ENCODE measurements around the gene MTHFD1.

The MTHFD1 gene

GRCh38 chr14:64447876-64448670, 59.9 kb downstream of the MTHFD1 start:
- DNase-seq (ENCODE audit: low spot score): no peak

GRCh38 chr14:64450255-64450654, 62.1 kb downstream of the MTHFD1 start:
- DNase-seq (ENCODE audit: low spot score): no peak

GRCh38 chr14:64454671-64455070, 66.5 kb downstream of the MTHFD1 start:
- no peak for DNase-seq (ENCODE audit: low spot score)

GRCh38 chr14:64459405-64460136, 71.4 kb downstream of the MTHFD1 start:
- no peak for DNase-seq (ENCODE audit: low spot score)

- DNase-seq (ENCODE audit: low spot score): no peak
Observed at GRCh38 chr14:64461221-64461620, 73.1 kb downstream of the MTHFD1 start.

GRCh38 chr14:64463195-64463594, 75.0 kb downstream of the MTHFD1 start:
- DNase-seq (ENCODE audit: low spot score): no peak

GRCh38 chr14:64463873-64464272, 75.7 kb downstream of the MTHFD1 start:
- DNase-seq (ENCODE audit: low spot score): no peak

GRCh38 chr14:64464651-64465050, 76.5 kb downstream of the MTHFD1 start:
- DNase-seq (ENCODE audit: low spot score): peak; percentile 6

- peak; percentile 73 for DNase-seq (ENCODE audit: low spot score)
Observed at GRCh38 chr14:64465191-64465822, 77.2 kb downstream of the MTHFD1 start, which contains the start of gene AKAP5. AKAP5 (plus strand) TSS chr14:64465499; CDS start chr14:64468395, 2,896 bp downstream.

GRCh38 chr14:64465831-64466554, 77.8 kb downstream of the MTHFD1 start:
- DNase-seq (ENCODE audit: low spot score): peak; percentile 20

GRCh38 chr14:64467101-64467500, 78.9 kb downstream of the MTHFD1 start:
- DNase-seq (ENCODE audit: low spot score): no peak

- DNase-seq (ENCODE audit: low spot score): no peak
Observed at GRCh38 chr14:64467566-64467965, 79.4 kb downstream of the MTHFD1 start.

GRCh38 chr14:64468451-64468850, 80.3 kb downstream of the MTHFD1 start:
- DNase-seq (ENCODE audit: low spot score): no peak

- DNase-seq (ENCODE audit: low spot score): no peak
Observed at GRCh38 chr14:64474041-64474440, 85.9 kb downstream of the MTHFD1 start.

- DNase-seq (ENCODE audit: low spot score): no peak
Observed at GRCh38 chr14:64474698-64475097, 86.5 kb downstream of the MTHFD1 start.

- no peak for DNase-seq (ENCODE audit: low spot score)
Observed at GRCh38 chr14:64475585-64476273, 87.6 kb downstream of the MTHFD1 start.

- no peak for DNase-seq (ENCODE audit: low spot score)
Observed at GRCh38 chr14:64476438-64476837, 88.3 kb downstream of the MTHFD1 start.

- DNase-seq (ENCODE audit: low spot score): no peak
Observed at GRCh38 chr14:64478634-64479250, 90.6 kb downstream of the MTHFD1 start.

- no peak for DNase-seq (ENCODE audit: low spot score)
Observed at GRCh38 chr14:64488590-64489099, 100.5 kb downstream of the MTHFD1 start.

GRCh38 chr14:64491637-64492036, 103.5 kb downstream of the MTHFD1 start:
- DNase-seq (ENCODE audit: low spot score): no peak

- no peak for DNase-seq (ENCODE audit: low spot score)
Observed at GRCh38 chr14:64493455-64493854, 105.3 kb downstream of the MTHFD1 start.

All from HuH-7 (cell line).